K562 (cell line): ENCODE results near the gene SHANK1. TPM values are rescaled to one million over a fixed set of nuclear protein-coding genes. Genes with fewer than 3 reads are reported as not detected.

ENCODE experiments used
- ATAC-seq: fragments of 200-7000 bp; cut with Tn5 transposase; 3 replicates; pipeline ENCODE4 v1.9.1; 2020; ENCODE audit warnings: moderate library complexity
- BruUV-seq: library from RNA; stranded (reverse); fragments of 400-500 nt; replicated peaks from 2 replicates; lab custom pipeline; 2021; lab: Mats Ljungman, UMichigan
- CTCF ChIA-PET: fragments of 300-600 bp; formaldehyde crosslinking; extraction: SDS; loops from one replicate; lab custom pipeline; 2021; ENCODE audit warnings: low intra/inter-chr PET ratio; lab: Yijun Ruan, JAX
- POLR2A ChIA-PET: fragments of 300-600, 350-650 bp; sonication (Branson Sonifier 250); formaldehyde crosslinking; extraction: SDS; loops from one replicate; lab custom pipeline; 2021; ENCODE audit warnings: antibody characterized with exemption, inconsistent platforms; lab: Yijun Ruan, JAX
- DNase-seq, 4 experiments: peaks; one replicate each; pipeline versions ENCODE4 v3.0.0 to v3.0.0-alpha.2; 2011 to 2018; ENCODE audit warnings: low spot score in 3 of 4, mixed read lengths in 3 of 4; ENCODE audit errors: extremely low read depth in 1 of 4
- FAIRE-seq: peaks from 2 replicates; lab custom pipeline; 2011; peaks lifted over from hg19 to GRCh38; lab: Jason Lieb, UNC
- H2AFZ ChIP-seq: 2 replicates; pipeline ENCODE4 v1.6.0; 2011; ENCODE audit warnings: low read depth, low read length, control low read depth, inconsistent platforms
- H3K27ac ChIP-seq: fragments of 200-600 bp; 3 replicates; pipeline ENCODE4 v1.8.0; 2011; ENCODE audit warnings: low read depth, mild to moderate bottlenecking, control low read depth, inconsistent platforms, low read length, moderate library complexity, mixed read lengths; ENCODE audit errors: extremely low read depth
- H3K27me3 ChIP-seq, 2 experiments: fragments of 300-600 bp in 1 of 2; 2 replicates in 1 of 2; 3 replicates in 1 of 2; pipeline versions ENCODE4 v1.6.0 to v1.8.0; 2011; ENCODE audit warnings: inconsistent platforms in 2 of 2, low read length in 2 of 2, mild to moderate bottlenecking in 1 of 2, mixed read lengths in 1 of 2, moderate library complexity in 1 of 2; ENCODE audit not compliant: control insufficient read depth in 2 of 2, insufficient read depth in 2 of 2
- H3K36me3 ChIP-seq: fragments of 300-600 bp; 3 replicates; pipeline ENCODE4 v1.8.0; 2011; ENCODE audit warnings: mild to moderate bottlenecking, low read length, inconsistent platforms; ENCODE audit not compliant: control insufficient read depth, insufficient read depth
- H3K4me1 ChIP-seq, 2 experiments: fragments of 200-600 bp in 1 of 2; replicated peaks in 1 of 2; 2 replicates in 1 of 2; 3 replicates in 1 of 2; pipeline versions ENCODE4 v1.5.1 to v1.8.0; 2011; ENCODE audit warnings: inconsistent platforms in 2 of 2, low read length in 2 of 2, mild to moderate bottlenecking in 1 of 2, mixed read lengths in 1 of 2, moderate library complexity in 1 of 2; ENCODE audit not compliant: control insufficient read depth in 2 of 2, insufficient read depth in 2 of 2
- H3K4me2 ChIP-seq: 2 replicates; pipeline ENCODE4 v1.6.1; 2011; ENCODE audit warnings: low read length, control low read depth, inconsistent platforms, mixed read lengths; ENCODE audit not compliant: insufficient read depth
- H3K4me3 ChIP-seq: fragments of 200-600 bp; sonication (generic), shearing (Covaris generic); 2 replicates; pipeline ENCODE4 v1.5.1; 2016; ENCODE audit warnings: control low read depth, inconsistent platforms
- H3K79me2 ChIP-seq: fragments of 200-600 bp; 3 replicates; pipeline ENCODE4 v1.8.0; 2011; ENCODE audit warnings: low read length, inconsistent platforms; ENCODE audit not compliant: control insufficient read depth, insufficient read depth
- H3K9ac ChIP-seq, 2 experiments: 2 replicates each; pipeline versions ENCODE4 v1.6.0 to v1.6.1; 2011; ENCODE audit warnings: low read depth in 2 of 2, low read length in 2 of 2, control low read depth in 1 of 2, inconsistent platforms in 1 of 2, mild to moderate bottlenecking in 1 of 2, mixed read lengths in 1 of 2; ENCODE audit not compliant: insufficient read depth in 1 of 2
- H3K9me1 ChIP-seq: one replicate; pipeline ENCODE4 v1.6.0; 2011; ENCODE audit warnings: inconsistent platforms, mild to moderate bottlenecking, low read length, moderate library complexity; ENCODE audit not compliant: control insufficient read depth, insufficient read depth
- H3K9me3 ChIP-seq: replicated peaks from 2 replicates; pipeline ENCODE4 v1.5.1; 2011; ENCODE audit warnings: low read depth, low read length, inconsistent platforms; ENCODE audit not compliant: control insufficient read depth, insufficient read depth
- H4K20me1 ChIP-seq: replicated peaks from 2 replicates; pipeline ENCODE4 v1.6.1; 2011; ENCODE audit warnings: low read length, inconsistent platforms, mixed read lengths; ENCODE audit not compliant: control insufficient read depth, insufficient read depth
- BCOR ChIP-seq: fragments of 450-650 bp; IDR thresholded peaks from 2 replicates; pipeline ENCODE4 v1.6.1; 2016
- EP400 ChIP-seq: fragments of 450-650 bp; IDR thresholded peaks from 2 replicates; pipeline ENCODE4 v1.6.1; 2017; ENCODE audit warnings: antibody characterized with exemption, mild to moderate bottlenecking, moderate library complexity
- GTF2B ChIP-seq: IDR thresholded peaks from 2 replicates; pipeline ENCODE4 v1.6.1; 2011; ENCODE audit not compliant: insufficient read length; ENCODE audit errors: extremely low read depth
- KDM1A ChIP-seq, 2 experiments: fragments of 450-650 bp; IDR thresholded peaks; 2 replicates each; pipeline ENCODE4 v1.6.1; 2016; ENCODE audit warnings: mild to moderate bottlenecking in 2 of 2
- KDM5B ChIP-seq: fragments of 200-600 bp; sonication (generic); IDR thresholded peaks from 2 replicates; pipeline ENCODE4 v1.6.1; 2012; ENCODE audit warnings: low read depth, mild to moderate bottlenecking, moderate library complexity, low read length, control low read depth, inconsistent platforms; ENCODE audit not compliant: insufficient replicate concordance
- LARP7 ChIP-seq: fragments of 450-650 bp; IDR thresholded peaks from 2 replicates; pipeline ENCODE4 v1.6.1; 2016
- NR3C1 ChIP-seq: sonication (generic); formaldehyde crosslinking; IDR thresholded peaks from 2 replicates; pipeline ENCODE4 v1.8.1; 2022; ENCODE audit warnings: missing genetic modification reagents
- RAD21 ChIP-seq, 2 experiments: fragments of 250-450 bp in 1 of 2; fragments of 450-650 bp in 1 of 2; sonication (Bioruptor Pico) in 1 of 2; formaldehyde crosslinking in 1 of 2; IDR thresholded peaks in 1 of 2; conservative IDR thresholded peaks in 1 of 2; 2 replicates each; pipeline versions ENCODE4 v1.4.0 to v1.8.0; 2020 to 2022; ENCODE audit warnings: mild to moderate bottlenecking in 2 of 2, moderate library complexity in 1 of 2
- RBM25 ChIP-seq: fragments of 200-400 bp; formaldehyde crosslinking; IDR thresholded peaks from 2 replicates; pipeline ENCODE4 v1.6.1; 2018; ENCODE audit warnings: low read length, low read depth, moderate library complexity; ENCODE audit not compliant: severe bottlenecking
- TCF7 ChIP-seq: sonication (generic); IDR thresholded peaks from 2 replicates; pipeline ENCODE4 v1.6.1; 2016; ENCODE audit warnings: antibody characterized with exemption, borderline replicate concordance
- TFAP4 ChIP-seq: sonication (generic); formaldehyde crosslinking; IDR thresholded peaks from 2 replicates; pipeline ENCODE4 v1.8.0; 2022; ENCODE audit warnings: missing genetic modification reagents, mild to moderate bottlenecking, moderate library complexity, borderline replicate concordance
- VEZF1 ChIP-seq: fragments of 200-800 bp; sonication (Bioruptor generic); IDR thresholded peaks from 2 replicates; pipeline ENCODE4 v1.6.1; 2017; ENCODE audit warnings: missing genetic modification characterization, missing compliant biosample characterization
- WGBS: fragments of 100-300 bp; shearing (Covaris generic); methylation state at CpG from one replicate; pipeline ENCODE4 v1.1.6; 2016; ENCODE audit warnings: low coverage, mixed read lengths; ENCODE audit not compliant: insufficient coverage; ENCODE audit errors: missing lambda C conversion rate; 5-methylcytosine and 5-hydroxymethylcytosine counted together
- in situ Hi-C: fragments of 300-500 bp; cut with MboI; formaldehyde crosslinking; loops from 4 replicates; pipeline ENCODE4 v1.15.0; 2018; ENCODE audit warnings: inconsistent platforms, mixed read lengths
- intact Hi-C: fragments of 100-400 bp; cut with micrococcal nuclease; formaldehyde crosslinking; loops from 2 replicates; pipeline ENCODE4 v1.14.2; 2022
- polyA plus RNA-seq, 8 experiments: library from polyadenylated mRNA; depleted of rRNA in 4 of 8; stranded (reverse) in 5 of 8; unstranded in 3 of 8; fragments of >200 nt; fragmentation: Nextera tagmentation in 2 of 8; fragmentation: Illumina TruSeq in 1 of 8; extraction: Ambion mirVana in 2 of 8; extraction: Trizol in 1 of 8; gene quantifications; 2 replicates each; pipeline versions ENCODE4 v1.2.1 to v1.2.3, GENCODE V29; 2011 to 2014; ENCODE audit warnings: inconsistent platforms in 1 of 8, missing spikeins in 1 of 8
- total RNA-seq, 7 experiments: library from RNA; depleted of rRNA in 6 of 7; stranded (reverse); fragments of >200 nt in 6 of 7; fragmentation: Illumina TruSeq in 2 of 7; extraction: Trizol in 2 of 7; gene quantifications; 2 replicates each; pipeline versions ENCODE4 v1.2.1 to v1.2.3, GENCODE V29; 2011 to 2021; ENCODE audit warnings: low replicate concordance in 1 of 7

The SHANK1 gene
- total and polyA plus RNA-seq, 9 of the 15 experiments (the other 6 are each of a cell fraction or from before 2014, with no cell fraction given): 0.33 to 1.3 (median 0.55) TPM; not detected in 2

GRCh38 chr19:50633359-50633758 is 86.2 kb downstream of the SHANK1 start:
- TF ChIP-seq RBM25: peak; percentile 87
- TF ChIP-seq KDM5B: no peak
- no peak for TF ChIP-seq LARP7
- TF ChIP-seq BCOR: peak; percentile 80; the same call in 1 of the 2 replicates
- TF ChIP-seq KDM1A (IDR thresholded peaks at IDR 0.05): peak; percentile 74 to 79; a peak in 3 of 4 replicates
- BruUV-seq: no TSS peak
- intact Hi-C loops (no loop called here), in situ Hi-C loops (no loop called here)
- DNase-seq (no peak), FAIRE-seq (no peak), ATAC-seq (no peak)
- Histone ChIP-seq H3K36me3 (no peaks in the 10 kb centered on the region), H3K9me3 (peaks cover 10% of the 10 kb centered on the region; the same call in 1 of the 2 replicates), H3K9ac (no peak overlapping the region), H3K4me2 (no peak overlapping the region), H3K79me2 (no peaks in the 10 kb centered on the region), H3K4me1 (peaks cover 0 to 19% of the 10 kb centered on the region in 2 experiments; a peak in 2 of 5 replicates), H3K27me3 (peaks cover 5 to 19% of the 10 kb centered on the region in 2 experiments; a peak in 3 of 5 replicates), H2AFZ (no peak overlapping the region), H4K20me1 (no peaks in the 10 kb centered on the region; the same call in 1 of the 2 replicates), H3K9me1 (no peaks in the 10 kb centered on the region), H3K4me3 (no peak overlapping the region), H3K27ac (no peak overlapping the region)
- 15% methylated on average over 2 of the region's 2 CpGs for WGBS
- CTCF ChIA-PET: no interaction called here
- POLR2A ChIA-PET: no interaction called here

GRCh38 chr19:50632151-50632835 is 87.3 kb downstream of the SHANK1 start:
- Histone ChIP-seq H3K9ac (no peak overlapping the region), H3K27me3 (peaks cover 0 to 9% of the 10 kb centered on the region in 2 experiments; a peak in 2 of 5 replicates), H4K20me1 (no peaks in the 10 kb centered on the region), H3K4me1 (peaks cover 0 to 19% of the 10 kb centered on the region in 2 experiments; a peak in 2 of 5 replicates), H2AFZ (no peak overlapping the region), H3K4me2 (no peak overlapping the region), H3K36me3 (no peaks in the 10 kb centered on the region), H3K9me3 (peaks cover 10% of the 10 kb centered on the region; the same call in 1 of the 2 replicates), H3K27ac (no peak overlapping the region), H3K4me3 (no peak overlapping the region), H3K9me1 (no peaks in the 10 kb centered on the region), H3K79me2 (no peaks in the 10 kb centered on the region)
- ATAC-seq (peak; percentile 59; the same call in 2 of the 3 replicates), FAIRE-seq (no peak), DNase-seq (peak in 2 of 4 experiments; percentile 28 to 37)
- POLR2A ChIA-PET: interaction anchor here (0.6 kb wide), 1 partner anchor 578 kb away, joined by 3 read pairs; no protein-coding TSS in a partner anchor
- intact Hi-C loops (no loop called here), in situ Hi-C loops (no loop called here)
- CTCF ChIA-PET: no interaction called here
- BruUV-seq: no TSS peak
- WGBS: 47% methylated on average over 20 of the region's 20 CpGs
- no peak for TF ChIP-seq TCF7
- TF ChIP-seq GTF2B: no peak
- no peak for TF ChIP-seq NR3C1 (CRISPR knock-in tag)
- peak; percentile 50 for TF ChIP-seq VEZF1
- TF ChIP-seq TFAP4 (CRISPR knock-in tag): peak; percentile 12; the same call in 1 of the 2 replicates
- 0 out of 4 replicates have a peak, but pooled peaks of 1 of the 2 experiments have one; percentile 15 for TF ChIP-seq RAD21 (CRISPR knock-in tag; conservative IDR thresholded peaks at IDR 0.05 in 1 of 2, IDR thresholded peaks at IDR 0.05 in 1 of 2)
- no peak for TF ChIP-seq EP400
